Measurements from ENCODE around the gene LGALS1.

DNA sequence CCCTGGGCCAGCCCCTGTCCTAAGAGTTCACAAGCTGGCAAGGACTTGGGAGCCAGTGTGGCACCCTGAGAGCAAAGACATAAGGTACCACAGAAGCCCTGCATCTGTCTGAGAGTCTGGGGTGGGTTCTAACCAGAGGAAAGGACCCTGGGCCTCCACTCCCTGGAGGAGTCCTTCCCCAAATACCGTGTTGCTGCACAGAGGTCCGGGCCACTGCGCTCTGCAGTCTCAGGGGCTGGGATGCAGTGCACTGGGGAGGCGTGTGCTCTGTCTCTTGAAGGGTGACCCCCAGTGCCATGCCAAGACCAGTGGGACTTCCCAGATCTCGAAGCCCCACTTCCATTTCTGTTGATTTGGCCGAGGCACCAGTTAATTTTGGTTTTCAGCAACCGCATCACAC lies 40.3 kb upstream of the LGALS1 start:
- TF ChIP-seq POLR2AphosphoS5 (IDR thresholded peaks at IDR 0.05; ENCODE audit: low read depth, low read length): no peak
- no peak for TF ChIP-seq PAX5 (IDR thresholded peaks at IDR 0.05; ENCODE audit: insufficient read depth, low read length, severe bottlenecking)
- no peak for TF ChIP-seq POLR2A (IDR thresholded peaks at IDR 0.05; ENCODE audit: low read depth, low read length)
- no peak for TF ChIP-seq SPI1 (IDR thresholded peaks at IDR 0.05; ENCODE audit: low read depth, low read length)
